ENCODE data around the gene NGFR.

- TF ChIP-seq CTCF (conservative IDR thresholded peaks at IDR 0.05; ENCODE audit: low read depth, low read length) (no peak), EZH2 (IDR thresholded peaks at IDR 0.05; ENCODE audit: borderline replicate concordance, low read depth, low read length, poor library complexity, severe bottlenecking) (no peak)
Measured at GRCh38 chr17:49468811-49469385, 26.2 kb upstream of the NGFR start.
